ENCODE measurements around the gene ANGPT4.

DNA sequence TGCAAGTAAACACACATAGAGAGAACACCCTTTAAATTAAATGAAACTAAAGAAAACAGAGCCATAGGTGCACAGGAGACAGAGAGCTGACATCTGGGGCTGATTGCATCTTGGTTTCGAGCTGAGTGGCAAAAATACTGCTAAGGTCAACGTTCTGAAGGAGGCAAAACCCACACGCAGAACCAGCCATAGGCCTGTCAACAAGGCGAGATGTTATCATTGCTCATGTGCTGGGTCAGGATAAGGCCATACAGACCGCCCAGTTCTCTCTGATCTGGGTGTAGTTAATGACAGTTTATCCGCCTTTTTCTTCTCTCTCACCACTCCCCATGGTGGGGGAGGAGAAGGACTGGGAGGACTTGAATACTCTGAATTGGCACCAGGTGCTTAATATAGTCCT lies 87.1 kb downstream of the ANGPT4 start:
- TF ChIP-seq, protein P1, sequence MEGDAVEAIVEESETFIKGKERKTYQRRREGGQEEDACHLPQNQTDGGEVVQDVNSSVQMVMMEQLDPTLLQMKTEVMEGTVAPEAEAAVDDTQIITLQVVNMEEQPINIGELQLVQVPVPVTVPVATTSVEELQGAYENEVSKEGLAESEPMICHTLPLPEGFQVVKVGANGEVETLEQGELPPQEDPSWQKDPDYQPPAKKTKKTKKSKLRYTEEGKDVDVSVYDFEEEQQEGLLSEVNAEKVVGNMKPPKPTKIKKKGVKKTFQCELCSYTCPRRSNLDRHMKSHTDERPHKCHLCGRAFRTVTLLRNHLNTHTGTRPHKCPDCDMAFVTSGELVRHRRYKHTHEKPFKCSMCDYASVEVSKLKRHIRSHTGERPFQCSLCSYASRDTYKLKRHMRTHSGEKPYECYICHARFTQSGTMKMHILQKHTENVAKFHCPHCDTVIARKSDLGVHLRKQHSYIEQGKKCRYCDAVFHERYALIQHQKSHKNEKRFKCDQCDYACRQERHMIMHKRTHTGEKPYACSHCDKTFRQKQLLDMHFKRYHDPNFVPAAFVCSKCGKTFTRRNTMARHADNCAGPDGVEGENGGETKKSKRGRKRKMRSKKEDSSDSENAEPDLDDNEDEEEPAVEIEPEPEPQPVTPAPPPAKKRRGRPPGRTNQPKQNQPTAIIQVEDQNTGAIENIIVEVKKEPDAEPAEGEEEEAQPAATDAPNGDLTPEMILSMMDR (conservative IDR thresholded peaks at IDR 0.05): no peak
- TF ChIP-seq EZH2 (IDR thresholded peaks at IDR 0.05; ENCODE audit: low read depth): no peak
